ENCODE measurements around the gene PLCL2.

The PLCL2 gene

GRCh38 chr3:17035966-17036365 lies 151.2 kb downstream of the PLCL2 start:
- Histone ChIP-seq H3K27me3 (ENCODE audit: insufficient read depth, low read length, poor library complexity) (no peaks in the 10 kb centered on the region), H3K9ac (ENCODE audit: low read depth, low read length) (no peak overlapping the region), H3K4me2 (ENCODE audit: insufficient read depth, low read length) (no peak overlapping the region), H2AFZ (ENCODE audit: low read depth, low read length) (no peak overlapping the region), H3K36me3 (ENCODE audit: insufficient read depth, low read length) (no peaks in the 10 kb centered on the region), H3K9me3 (ENCODE audit: insufficient read depth, low read length, severe bottlenecking) (no peaks in the 10 kb centered on the region), H4K20me1 (ENCODE audit: insufficient read depth, low read length) (no peaks in the 10 kb centered on the region), H3K4me1 (ENCODE audit: insufficient read depth, low read length) (no peaks in the 10 kb centered on the region), H3K4me3 (ENCODE audit: low read depth in 1 of 2, low read length in 2 of 2) (no peak overlapping the region), H3K79me2 (ENCODE audit: insufficient read depth, low read length) (no peaks in the 10 kb centered on the region), H3K27ac (ENCODE audit: low read length) (no peak overlapping the region)
- TF ChIP-seq CTCF (IDR thresholded peaks at IDR 0.05; ENCODE audit: borderline replicate concordance, extremely low read depth, low read length, poor library complexity, severe bottlenecking), result no peak
- no peak for TF ChIP-seq EZH2 (IDR thresholded peaks at IDR 0.05; ENCODE audit: borderline replicate concordance, low read depth, low read length, severe bottlenecking)
- no peak for ATAC-seq (ENCODE audit: insufficient read depth, low read depth)
- DNase-seq, result no peak

GRCh38 chr3:17038141-17038540 lies 153.4 kb downstream of the PLCL2 start:
- ATAC-seq (ENCODE audit: insufficient read depth, low read depth) (no peak), DNase-seq (no peak)
- TF ChIP-seq CTCF (IDR thresholded peaks at IDR 0.05; ENCODE audit: borderline replicate concordance, extremely low read depth, low read length, poor library complexity, severe bottlenecking), result no peak
- TF ChIP-seq EZH2 (IDR thresholded peaks at IDR 0.05; ENCODE audit: borderline replicate concordance, low read depth, low read length, severe bottlenecking), result no peak
- no peaks in the 10 kb centered on the region for H3K79me2 ChIP-seq (ENCODE audit: insufficient read depth, low read length)
- no peaks in the 10 kb centered on the region for H3K36me3 ChIP-seq (ENCODE audit: insufficient read depth, low read length)
- H3K4me3 ChIP-seq (ENCODE audit: low read depth in 1 of 2, low read length in 2 of 2), result no peak overlapping the region
- H3K4me1 ChIP-seq (ENCODE audit: insufficient read depth, low read length), result no peaks in the 10 kb centered on the region
- no peaks in the 10 kb centered on the region for H4K20me1 ChIP-seq (ENCODE audit: insufficient read depth, low read length)
- no peak overlapping the region for H3K9ac ChIP-seq (ENCODE audit: low read depth, low read length)
- no peak overlapping the region for H3K4me2 ChIP-seq (ENCODE audit: insufficient read depth, low read length)
- no peak overlapping the region for H2AFZ ChIP-seq (ENCODE audit: low read depth, low read length)
- H3K27me3 ChIP-seq (ENCODE audit: insufficient read depth, low read length, poor library complexity), result no peaks in the 10 kb centered on the region
- no peaks in the 10 kb centered on the region for H3K9me3 ChIP-seq (ENCODE audit: insufficient read depth, low read length, severe bottlenecking)
- no peak overlapping the region for H3K27ac ChIP-seq (ENCODE audit: low read length)

- Histone ChIP-seq H2AFZ (ENCODE audit: low read depth, low read length) (no peak overlapping the region), H3K9ac (ENCODE audit: low read depth, low read length) (no peak overlapping the region), H3K36me3 (ENCODE audit: insufficient read depth, low read length) (peaks cover 2% of the 10 kb centered on the region; the same call in 1 of the 2 replicates), H3K4me3 (ENCODE audit: low read depth in 1 of 2, low read length in 2 of 2) (no peak overlapping the region), H3K79me2 (ENCODE audit: insufficient read depth, low read length) (no peaks in the 10 kb centered on the region), H3K27ac (ENCODE audit: low read length) (no peak overlapping the region), H4K20me1 (ENCODE audit: insufficient read depth, low read length) (no peaks in the 10 kb centered on the region), H3K4me2 (ENCODE audit: insufficient read depth, low read length) (no peak overlapping the region), H3K4me1 (ENCODE audit: insufficient read depth, low read length) (no peaks in the 10 kb centered on the region), H3K9me3 (ENCODE audit: insufficient read depth, low read length, severe bottlenecking) (no peaks in the 10 kb centered on the region), H3K27me3 (ENCODE audit: insufficient read depth, low read length, poor library complexity) (no peaks in the 10 kb centered on the region)
- TF ChIP-seq EZH2 (IDR thresholded peaks at IDR 0.05; ENCODE audit: borderline replicate concordance, low read depth, low read length, severe bottlenecking) (no peak), CTCF (IDR thresholded peaks at IDR 0.05; ENCODE audit: borderline replicate concordance, extremely low read depth, low read length, poor library complexity, severe bottlenecking) (no peak)
- DNase-seq (no peak), ATAC-seq (ENCODE audit: insufficient read depth, low read depth) (no peak)
These were observed 154.3 kb downstream of the PLCL2 start for GRCh38 chr3:17038900-17039553.

Data from DND-41 (cell line).